ENCODE data around the gene ITGA7. TPM values are rescaled to one million over a fixed set of nuclear protein-coding genes. Genes with fewer than 3 reads are reported as not detected.

The ITGA7 gene
- total and polyA plus RNA-seq, 2 of the 8 experiments (the other 6 are each of a cell fraction or from before 2014, with no cell fraction given) = 57.6 to 86.1 TPM

DNA sequence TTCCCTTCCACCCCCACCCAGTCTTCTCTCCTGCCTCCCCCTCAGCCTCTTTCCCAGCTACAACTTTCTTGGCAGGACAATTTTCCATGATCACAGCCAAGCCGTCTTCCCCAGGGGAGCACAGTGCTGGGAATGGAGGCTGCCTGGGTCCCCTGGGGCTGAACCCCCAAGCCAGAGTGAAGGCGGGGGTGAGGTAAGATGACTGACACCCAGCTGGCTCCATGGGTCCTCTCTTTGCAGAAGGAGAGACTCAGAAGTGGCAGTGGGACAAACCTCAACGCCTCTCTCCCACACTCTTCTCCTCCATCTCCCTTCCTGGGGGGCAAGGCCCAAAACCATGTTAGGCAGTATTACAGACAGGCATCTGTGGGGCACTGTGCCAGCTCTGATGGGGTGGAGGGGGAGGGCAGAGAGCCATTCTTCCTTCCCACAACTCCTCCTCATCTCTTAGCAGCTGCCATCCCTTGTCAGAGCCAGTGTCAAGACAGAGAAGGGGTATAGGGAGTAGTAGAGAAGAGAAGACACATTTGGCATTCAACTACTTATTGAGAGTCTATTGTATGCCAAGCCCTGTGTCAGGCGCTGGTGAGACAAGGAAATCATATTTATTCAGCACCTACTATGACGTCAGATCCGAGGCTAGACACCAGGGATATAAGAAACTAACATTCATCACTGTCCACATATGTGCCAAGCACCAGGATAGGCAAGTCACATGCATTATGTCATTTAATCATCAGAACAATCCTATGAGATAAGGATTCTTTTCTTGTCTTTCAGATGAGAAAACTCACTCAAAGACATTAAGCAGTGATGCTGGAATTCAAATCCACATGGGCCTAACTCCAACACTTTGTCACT lies 3.6 kb downstream of the ITGA7 start:
- FAIRE-seq = no peak
- Histone ChIP-seq H2BK12ac (ENCODE audit: low read depth, low read length) (no peak overlapping the region), H2AK5ac (ENCODE audit: low read depth, low read length) (no peak overlapping the region), H3K27me3 (replicated peaks in 1 of 4; ENCODE audit: control insufficient read depth in 3 of 4, extremely low read depth in 1 of 4, insufficient read depth in 3 of 4, low read length in 3 of 4) (peaks cover 0 to 3% (median 0%) of the 10 kb centered on the region in 4 experiments; a peak in 3 of 7 replicates), H3K79me1 (ENCODE audit: low read depth, low read length) (peaks cover 14% of the 10 kb centered on the region; the same call in 1 of the 2 replicates), H3K56ac (replicated peaks; ENCODE audit: insufficient read length, low read depth, low read length) (no peak overlapping the region), H4K8ac (ENCODE audit: extremely low read depth, insufficient read depth, low read length) (no peak overlapping the region), H3K23ac (ENCODE audit: insufficient read length) (no peak overlapping the region), H3K9ac (replicated peaks in 1 of 4; ENCODE audit: extremely low read depth in 1 of 4, low read depth in 3 of 4, low read length in 3 of 4) (no peak overlapping the region), H3K23me2 (ENCODE audit: low read depth, low read length) (peaks cover 15% of the 10 kb centered on the region), H3K18ac (ENCODE audit: extremely low read depth, low read length) (no peak overlapping the region), H3K36me3 (ENCODE audit: control insufficient read depth in 2 of 4, insufficient read depth in 4 of 4, low read length in 3 of 4) (peaks cover 0 to 3% (median under 1%) of the 10 kb centered on the region in 4 experiments; a peak in 2 of 8 replicates), H2BK20ac (ENCODE audit: low read length) (no peak overlapping the region), H3K4me3 (ENCODE audit: extremely low read depth in 1 of 4, insufficient read depth in 2 of 4, low read depth in 3 of 4, low read length in 4 of 4) (no peak overlapping the region), H3K79me2 (ENCODE audit: control insufficient read depth in 1 of 2, insufficient read depth in 2 of 2, low read length in 2 of 2) (peaks cover 0 to 32% of the 10 kb centered on the region in 2 experiments; a peak in 2 of 4 replicates), H3K14ac (ENCODE audit: insufficient read length) (no peak overlapping the region), H2AFZ (ENCODE audit: low read length) (no peak overlapping the region), H2BK5ac (ENCODE audit: low read depth, low read length) (no peak overlapping the region), H3K4ac (replicated peaks; ENCODE audit: insufficient read length, low read depth, low read length) (no peak overlapping the region), H4K91ac (replicated peaks; ENCODE audit: insufficient read length, low read length) (no peak overlapping the region), H4K5ac (ENCODE audit: insufficient read length, low read depth, low read length) (no peak overlapping the region), H2BK120ac (replicated peaks; ENCODE audit: low read depth, low read length) (no peak overlapping the region), H4K20me1 (replicated peaks in 1 of 2; ENCODE audit: control insufficient read depth in 1 of 2, insufficient read depth in 2 of 2, low read length in 2 of 2) (peaks cover 0 to 13% of the 10 kb centered on the region in 2 experiments), H3K27ac (ENCODE audit: low read depth, low read length) (no peak overlapping the region), H3K4me1 (replicated peaks in 1 of 4; ENCODE audit: control insufficient read depth in 3 of 4, insufficient read depth in 4 of 4, low read length in 3 of 4) (peaks cover 0 to 21% (median 8%) of the 10 kb centered on the region in 4 experiments; a peak in 5 of 7 replicates), H3K9me3 (ENCODE audit: insufficient read depth in 2 of 2, low read depth in 1 of 2, low read length in 1 of 2) (no peaks in the 10 kb centered on the region), H3K4me2 (ENCODE audit: insufficient read depth in 1 of 2, low read depth in 2 of 2, low read length in 2 of 2) (peak overlapping the region in 1 of 2 experiments; percentile 100; a peak in 1 of 4 replicates), H2BK15ac (ENCODE audit: low read length) (no peak overlapping the region)
- 88% methylated on average over 6 of the region's 6 CpGs; no CpG with 5 or more reads in 1 of the 2 experiments for WGBS, 2 experiments (ENCODE audit: extremely low coverage in 1 of 2, insufficient coverage in 1 of 2, insufficient read length in 1 of 2, insufficient replicate concordance in 2 of 2, low coverage in 1 of 2, low lambda C conversion rate in 2 of 2, missing lambda C conversion rate in 1 of 2)
- POLR2A ChIA-PET (ENCODE audit: partially characterized antibody) = interaction anchor here (3.6 kb wide), 1 partner anchor 13 kb away, joined by 39 read pairs; the partner anchor contains the start of gene BLOC1S1
- no peak for DNase-seq (ENCODE audit: low read depth in 1 of 2, low spot score in 2 of 2)
- CTCF ChIA-PET (ENCODE audit: partially characterized antibody) = interaction anchor here (0.6 to 5.1 kb wide), 13 partner anchors 8 to 1089 kb away, joined by 3 to 38 read pairs (median 6); partner anchors contain the start of gene RDH5
- TF ChIP-seq NRF1 (IDR thresholded peaks at IDR 0.05; ENCODE audit: low read depth, low read length) = no peak
- TF ChIP-seq SP2 (IDR thresholded peaks at IDR 0.05; ENCODE audit: low read length) = no peak
- no peak for TF ChIP-seq SIX5 (IDR thresholded peaks at IDR 0.05; ENCODE audit: low read depth, low read length)
- no peak for TF ChIP-seq CTCF (IDR thresholded peaks at IDR 0.05; ENCODE audit: control extremely low read depth in 1 of 3, insufficient read depth in 1 of 3, low read depth in 1 of 3, low read length in 3 of 3)
- no peak for TF ChIP-seq HDAC2 (IDR thresholded peaks at IDR 0.05; ENCODE audit: borderline replicate concordance in 1 of 2, low read depth in 2 of 2, low read length in 2 of 2)
- no peak for TF ChIP-seq EP300 (IDR thresholded peaks at IDR 0.05; ENCODE audit: borderline replicate concordance in 1 of 2, low read depth in 2 of 2, low read length in 2 of 2)
- no peak for TF ChIP-seq YY1 (IDR thresholded peaks at IDR 0.05; ENCODE audit: low read depth, low read length)
- no peak for TF ChIP-seq POU5F1 (IDR thresholded peaks at IDR 0.05; ENCODE audit: low read depth, low read length)
